HG03565 (cell line): ENCODE results near the gene PHF24.
"Not testable (repeated sequence)": the region's sequence is repeated elsewhere in the genome, so short reads cannot be mapped to it uniquely, and the experiment has no call there.

Experiments used
- ATAC-seq: cut with Tn5 transposase; IDR thresholded peaks from one replicate; pipeline ENCODE4 v1.9.1; 2021; ENCODE audit warnings: mild to moderate bottlenecking, moderate library complexity; ENCODE audit not compliant: unreplicated experiment

PHF24 gene

GRCh38 chr9:34957492-34958410 is at the start of gene PHF24:
Gene PHF24, plus strand, starts transcription at chr9:34958285. Its CDS starts 13,014 bp downstream, at chr9:34971299.
- no peak for ATAC-seq

GRCh38 chr9:34927061-34927460 is 31.0 kb upstream of the PHF24 start:
- ATAC-seq = no peak

DNA sequence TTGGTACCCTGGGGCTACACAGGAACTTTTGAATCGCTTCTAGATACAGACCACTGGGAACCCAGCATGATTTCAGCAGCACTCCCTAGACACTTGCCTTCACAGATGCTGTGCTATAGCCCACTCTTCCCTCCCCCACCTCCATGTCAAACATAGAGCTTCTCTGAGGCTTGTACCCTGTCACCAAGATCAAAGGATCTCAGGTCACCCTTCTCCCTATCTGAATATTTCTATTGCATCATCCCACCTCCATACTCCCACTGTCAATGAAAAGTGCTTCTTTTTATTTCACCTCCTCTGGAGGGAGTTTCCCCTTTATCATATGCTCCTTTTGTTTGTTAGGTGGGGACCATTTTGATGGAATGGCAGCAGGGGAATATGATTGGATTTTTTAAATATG is 29.2 kb upstream of the PHF24 start:
- ATAC-seq = no peak

DNA sequence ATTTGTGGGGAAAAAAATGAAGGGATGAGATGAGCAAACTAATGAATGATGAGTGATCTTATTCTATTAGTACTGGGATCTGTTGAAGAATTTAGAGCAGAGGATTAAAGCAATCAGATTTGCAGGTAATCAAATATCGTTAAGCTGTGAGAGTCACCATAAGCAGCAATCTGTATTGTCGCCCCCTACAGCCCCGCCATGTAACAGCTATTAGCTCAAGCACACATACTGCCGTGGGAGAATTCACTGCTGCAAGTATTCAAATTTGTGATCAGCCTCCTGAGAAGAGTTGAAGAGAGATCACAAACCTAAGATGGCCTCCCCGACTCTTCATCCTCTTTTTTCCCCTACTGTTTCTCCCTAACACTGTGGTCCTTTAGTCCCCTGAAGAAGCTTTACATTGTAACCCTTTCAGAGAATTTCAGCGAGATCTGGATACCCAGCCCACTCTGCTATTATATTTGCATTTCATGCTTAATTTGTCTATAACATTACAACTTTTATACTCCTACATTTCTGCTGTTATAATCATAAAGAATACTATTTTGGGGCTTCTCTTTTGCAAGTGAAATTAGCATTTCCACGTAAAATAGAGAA is 28.5 kb upstream of the PHF24 start:
- no peak for ATAC-seq

DNA sequence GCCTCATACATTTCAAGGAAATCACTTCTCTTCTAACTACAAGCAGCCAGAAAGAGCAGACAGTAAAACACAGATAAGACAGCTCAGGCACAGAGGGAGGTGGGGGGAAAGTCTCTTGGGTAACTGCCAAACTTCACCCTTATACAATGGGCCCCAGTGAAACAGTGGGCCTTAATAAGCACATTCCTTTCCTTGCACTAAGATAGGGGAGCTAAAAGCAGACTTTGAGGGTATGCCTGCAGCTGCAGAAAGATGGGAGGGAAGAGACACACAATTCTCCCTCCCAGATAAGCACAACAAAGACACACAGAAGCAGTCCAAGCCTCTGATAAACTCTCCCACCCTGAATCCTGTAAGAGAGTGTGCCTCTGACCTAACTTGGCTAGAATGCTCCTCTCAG is 18.1 kb upstream of the PHF24 start:
- not testable (repeated sequence) for ATAC-seq

GRCh38 chr9:34948451-34948850 is 9.6 kb upstream of the PHF24 start:
- no peak for ATAC-seq

DNA sequence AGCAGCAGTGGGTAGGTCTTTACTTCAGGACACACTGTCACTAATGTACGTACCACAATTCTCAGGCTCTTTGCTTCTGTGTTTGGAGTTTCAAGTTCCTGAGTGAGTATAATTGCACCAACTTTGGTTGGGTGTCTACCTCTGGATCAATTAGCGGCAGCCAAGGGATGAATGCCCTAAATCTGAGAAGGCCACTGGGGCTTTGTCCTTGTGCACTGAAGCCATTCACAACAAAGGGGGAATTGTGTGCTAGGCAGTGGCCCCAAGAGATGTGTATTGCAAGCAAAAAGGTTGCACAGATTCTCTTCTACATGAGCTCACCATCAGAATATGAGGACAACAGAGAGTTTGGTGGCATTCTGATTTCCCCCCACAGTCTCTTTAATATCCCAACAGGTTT is 3.9 kb upstream of the PHF24 start:
- ATAC-seq = no peak

- ATAC-seq = not testable (repeated sequence)
Observed at GRCh38 chr9:34956066-34956465, 2.0 kb upstream of the PHF24 start.

GRCh38 chr9:34956648-34957047 is 1.4 kb upstream of the PHF24 start:
- ATAC-seq = peak; percentile 53

GRCh38 chr9:34958411-34958982 is 412 bp downstream of the PHF24 start:
- ATAC-seq = no peak

- no peak for ATAC-seq
Observed at GRCh38 chr9:34959461-34959860, 1.4 kb downstream of the PHF24 start.

DNA sequence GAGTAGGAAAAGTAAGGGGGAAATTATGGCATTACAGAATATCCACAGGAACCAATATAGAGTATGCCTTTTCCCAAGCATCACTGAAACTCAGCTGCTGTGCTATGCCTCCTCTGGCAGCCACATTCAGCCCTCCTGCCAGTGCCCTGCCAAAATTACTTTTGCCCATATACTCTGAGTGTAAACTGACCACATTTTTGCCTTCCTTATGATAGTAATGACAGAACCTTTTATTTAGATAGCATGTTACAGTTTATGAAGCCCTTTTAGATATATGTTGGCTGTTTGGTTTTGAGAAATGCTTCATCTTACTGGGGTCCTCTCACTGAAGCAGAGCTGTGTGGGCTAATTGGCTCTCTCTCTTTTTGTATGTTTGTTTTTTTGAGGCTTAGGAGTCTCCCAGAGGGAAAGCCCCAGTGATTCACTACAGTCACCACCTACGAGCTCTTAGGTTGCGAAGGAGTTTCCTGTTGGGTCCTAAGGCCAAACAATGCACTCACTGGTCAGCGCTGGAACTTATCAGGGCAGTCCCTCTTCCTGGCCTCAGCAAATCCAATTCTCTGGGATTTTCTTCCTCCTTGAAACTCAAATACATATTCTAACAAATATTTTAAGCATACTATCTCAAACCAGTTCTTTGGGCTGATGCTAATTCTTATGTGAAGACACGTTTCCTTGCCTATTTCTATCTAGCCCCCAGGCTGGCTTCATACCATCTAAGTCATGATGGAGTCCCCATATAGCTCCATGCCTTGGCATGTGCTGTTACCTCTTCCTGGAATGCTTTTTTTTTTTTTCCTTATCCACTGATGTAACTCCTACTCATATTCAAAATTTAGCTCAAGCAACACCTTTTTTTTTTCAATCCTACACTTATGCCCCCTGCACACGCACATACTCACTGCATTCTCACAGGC is 3.7 kb downstream of the PHF24 start:
- no peak for ATAC-seq

DNA sequence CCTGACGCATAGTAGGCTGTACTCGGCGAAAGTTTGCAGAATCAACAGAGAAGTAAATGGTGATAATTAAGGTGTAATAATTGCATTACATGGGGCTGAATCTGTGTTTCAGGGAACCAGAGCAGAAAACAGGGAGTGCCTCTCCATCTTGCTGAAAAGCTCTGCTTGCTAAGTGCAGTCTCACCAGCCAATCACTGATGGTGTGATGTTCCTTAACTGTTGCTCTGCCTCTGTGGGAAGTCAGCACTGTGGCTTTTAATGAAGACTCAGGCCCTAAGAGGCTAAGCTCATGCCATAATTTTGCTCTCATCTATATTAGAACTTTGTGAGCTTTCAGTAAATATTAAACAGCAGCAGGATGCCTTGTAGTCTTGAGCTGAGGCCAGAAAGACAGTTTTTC is 4.5 kb downstream of the PHF24 start:
- no peak for ATAC-seq

DNA sequence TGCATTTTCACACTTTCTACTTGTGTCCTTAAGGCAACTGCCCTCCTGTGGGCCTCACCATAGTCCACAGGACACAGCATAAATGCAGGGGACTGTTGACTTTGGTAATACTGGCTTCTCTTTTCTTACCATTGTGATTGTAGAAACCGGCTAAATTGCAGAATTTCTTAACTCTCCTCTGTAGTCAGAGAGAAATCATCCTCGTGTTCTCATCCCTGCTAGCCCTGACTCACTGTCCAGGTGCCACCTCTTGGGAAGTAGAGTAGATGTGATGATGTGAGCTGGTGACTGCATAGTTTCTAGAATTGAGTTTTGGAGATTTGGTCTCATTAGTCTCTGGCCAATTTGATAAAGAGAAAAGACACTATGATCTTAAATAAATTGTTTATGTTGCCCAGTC is 5.5 kb downstream of the PHF24 start:
- no peak for ATAC-seq

DNA sequence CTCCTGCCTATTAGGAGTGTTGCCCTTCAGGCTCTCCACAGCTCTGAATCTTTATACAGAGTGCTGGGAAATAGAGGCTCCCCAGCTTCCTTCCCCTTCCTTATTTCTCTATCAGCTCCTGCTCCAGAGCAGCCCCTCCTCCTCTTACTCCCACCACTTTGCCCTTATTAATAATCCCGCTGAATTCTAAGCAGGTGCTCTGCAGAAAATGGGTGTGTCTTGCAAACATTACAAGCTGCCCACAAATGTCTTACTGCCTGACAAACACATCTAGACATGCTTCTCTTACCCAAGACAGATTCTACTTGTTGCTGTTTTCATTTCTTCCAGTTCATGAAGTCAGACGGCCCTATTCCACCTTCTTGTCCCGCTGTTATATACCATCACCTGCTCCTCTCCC is 6.4 kb downstream of the PHF24 start:
- no peak for ATAC-seq

DNA sequence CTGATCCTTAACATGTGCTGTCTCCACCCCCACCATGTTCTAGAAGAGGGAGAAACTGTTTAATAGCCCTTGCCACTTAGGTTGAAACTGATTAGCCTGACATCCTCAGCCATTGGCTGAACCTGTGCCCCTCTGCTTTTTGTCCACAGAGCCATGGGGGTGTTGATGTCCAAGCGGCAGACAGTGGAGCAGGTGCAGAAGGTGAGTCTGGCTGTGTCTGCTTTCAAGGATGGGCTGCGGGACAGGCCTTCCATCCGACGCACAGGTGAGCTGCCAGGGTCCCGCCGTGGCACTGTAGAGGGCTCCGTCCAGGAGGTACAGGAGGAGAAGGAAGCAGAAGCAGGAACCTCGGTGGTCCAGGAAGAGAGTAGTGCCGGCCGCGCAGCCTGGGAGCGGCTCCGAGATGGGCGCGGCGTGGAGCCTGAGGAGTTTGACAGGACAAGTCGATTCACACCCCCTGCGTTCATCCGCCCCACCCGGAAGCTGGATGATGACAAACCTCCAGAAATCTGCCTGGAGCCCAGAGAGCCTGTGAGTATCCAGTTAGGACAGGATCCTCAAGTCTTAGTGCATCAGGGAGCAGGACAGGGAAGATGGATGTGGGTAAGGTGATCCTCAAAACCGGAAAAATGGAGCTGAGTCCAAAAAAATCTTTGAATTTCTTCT is 13.2 kb downstream of the PHF24 start:
- ATAC-seq = no peak

GRCh38 chr9:34974664-34975063 is 16.6 kb downstream of the PHF24 start:
- ATAC-seq = no peak

- no peak for ATAC-seq
Observed at GRCh38 chr9:34976441-34976840, 18.4 kb downstream of the PHF24 start.

DNA sequence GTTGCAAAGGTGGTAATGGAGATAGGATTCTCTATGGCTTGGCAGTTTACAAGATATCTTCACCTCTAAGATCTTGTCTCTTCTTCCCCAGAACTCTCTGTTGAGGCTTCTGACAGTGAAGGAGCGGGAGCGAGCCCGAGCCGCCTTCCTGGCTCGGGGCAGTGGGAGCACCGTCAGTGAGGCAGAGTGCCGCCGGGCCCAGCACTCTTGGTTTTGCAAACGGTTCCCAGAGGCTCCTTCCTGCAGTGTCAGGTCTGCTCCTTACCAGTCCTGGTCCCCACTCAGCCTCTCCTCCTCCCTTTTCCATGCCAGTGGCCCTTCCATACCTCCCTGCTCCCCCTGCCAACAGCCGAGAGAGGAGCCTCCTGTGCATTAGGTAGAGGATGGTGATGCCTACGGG is 18.9 kb downstream of the PHF24 start:
- ATAC-seq = no peak

DNA sequence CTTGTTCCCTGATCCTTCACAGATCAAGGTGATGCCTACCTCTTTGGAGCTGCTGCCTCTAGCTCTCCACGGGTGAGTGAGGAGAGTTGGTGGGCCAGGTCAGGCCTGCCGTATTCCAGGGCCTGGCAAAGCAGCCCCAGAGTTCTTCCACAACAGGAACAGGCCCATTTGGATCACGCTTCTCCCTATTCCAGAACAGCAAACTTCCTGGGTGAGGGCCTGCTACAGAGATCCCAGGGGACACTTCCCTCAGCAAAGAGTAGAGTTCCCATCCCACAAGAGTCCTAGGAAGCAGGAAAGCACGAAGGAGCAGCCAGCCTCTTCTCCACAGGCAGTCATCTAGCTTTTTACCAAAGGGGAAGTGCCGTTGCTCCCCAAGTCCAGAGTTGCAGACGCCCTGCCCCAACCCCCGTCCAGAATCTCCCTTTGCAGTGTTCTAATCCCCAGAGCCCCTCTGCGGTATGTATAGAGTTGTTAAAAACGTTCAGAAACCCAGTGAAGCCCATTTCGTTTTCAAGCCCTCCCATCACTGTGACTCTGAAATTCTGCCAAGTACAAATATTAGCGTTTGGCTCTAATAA is 22.2 kb downstream of the PHF24 start:
- ATAC-seq = no peak
